ENCODE results near the gene ADCY9.
A peak's percentile ranks its signal among the peaks of the same experiment; 100 is the strongest.

ADCY9 gene

DNA sequence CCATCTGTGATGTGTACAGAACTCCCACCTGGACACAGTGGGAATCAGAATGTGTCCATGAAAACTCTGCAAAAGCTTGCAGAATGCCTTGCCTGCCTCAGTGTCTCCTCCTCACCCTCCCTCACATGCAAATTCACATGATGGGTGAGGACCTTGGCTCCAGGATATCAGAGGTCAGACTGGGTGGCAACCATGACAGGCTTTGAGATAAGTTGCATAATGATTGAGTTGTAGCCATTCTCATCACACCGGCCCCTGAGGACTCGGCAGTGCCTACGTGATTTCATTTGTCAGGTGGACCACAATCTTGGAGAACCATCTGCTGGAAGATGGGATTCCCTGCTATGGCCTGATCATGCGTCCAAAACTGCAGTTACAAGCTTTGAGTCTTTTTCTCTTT lies 3.9 kb upstream of the ADCY9 start:
- DNase-seq = no peak

DNA sequence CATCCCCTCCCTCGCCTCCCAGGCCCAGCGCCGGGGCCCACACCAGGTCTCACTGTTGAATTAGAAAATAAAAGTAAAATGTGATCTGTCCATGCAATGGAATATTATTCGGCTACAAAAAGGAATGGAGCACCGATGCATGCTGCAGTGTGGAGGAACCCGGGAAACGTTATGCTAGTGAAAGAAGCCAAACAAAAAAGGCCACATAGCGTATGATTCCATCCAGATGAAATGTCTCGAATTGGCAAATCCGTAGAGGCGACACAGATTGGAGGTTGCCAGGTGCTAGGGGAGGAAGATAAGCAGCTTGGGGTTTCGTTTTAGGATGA lies 972 bp upstream of the ADCY9 start:
- DNase-seq = no peak

DNA sequence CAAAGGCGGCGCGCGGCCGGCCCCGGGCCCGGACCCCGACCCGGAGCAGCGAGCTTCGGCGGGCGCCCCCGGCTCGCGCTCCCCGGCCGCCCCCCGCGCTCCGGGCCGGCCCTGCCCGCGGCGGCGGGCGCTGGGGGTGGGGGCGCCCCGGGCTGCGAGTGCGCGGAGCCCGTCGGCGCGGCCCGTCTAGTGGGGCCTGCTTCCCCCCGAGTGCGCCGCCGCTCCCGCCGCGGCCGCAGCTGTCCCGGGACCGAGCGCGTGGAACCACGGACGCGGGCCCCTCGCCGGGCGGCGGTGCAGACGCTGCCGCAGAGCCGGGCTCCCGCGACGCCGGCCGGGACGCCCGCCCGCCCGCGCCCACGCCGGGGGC lies 308 bp downstream of the ADCY9 start:
- no peak for DNase-seq

DNA sequence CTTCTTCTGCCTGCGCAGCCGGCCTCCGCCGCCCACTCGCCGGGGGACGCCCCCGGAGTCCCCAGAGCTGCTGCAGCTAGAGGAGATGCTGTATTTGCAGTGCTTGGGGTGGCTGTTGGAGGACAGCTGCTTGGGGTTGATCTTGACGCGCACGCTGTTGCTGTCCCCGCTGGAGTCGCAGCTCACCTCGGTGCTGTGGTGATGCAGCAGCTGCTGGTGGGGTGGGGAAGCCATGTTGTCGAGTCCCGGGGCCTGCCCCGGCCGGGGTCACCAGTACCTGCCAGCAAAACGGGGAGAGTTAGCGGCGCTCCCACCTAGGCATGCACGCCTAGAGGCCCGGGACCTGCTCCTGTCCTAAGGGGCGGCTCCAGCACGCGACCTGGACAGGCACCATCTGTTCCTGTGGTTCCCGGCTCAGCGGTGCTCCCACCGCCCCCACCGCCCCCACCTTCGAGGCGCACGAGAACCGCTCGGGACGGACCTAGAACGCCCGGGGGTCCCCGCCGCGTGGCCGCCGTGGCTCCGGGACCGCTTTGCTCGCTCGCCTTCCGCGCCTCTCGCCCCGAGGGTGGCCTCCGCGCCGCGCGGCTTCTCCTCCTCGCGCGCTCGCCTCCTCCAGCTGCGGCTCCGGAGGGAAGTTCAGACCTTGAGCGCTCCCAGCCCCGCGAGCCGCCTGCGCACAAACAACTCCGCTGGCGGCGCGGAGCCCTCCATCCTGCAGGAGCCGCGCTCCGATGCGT lies 863 bp downstream of the ADCY9 start:
- peak; percentile 7 for DNase-seq

DNA sequence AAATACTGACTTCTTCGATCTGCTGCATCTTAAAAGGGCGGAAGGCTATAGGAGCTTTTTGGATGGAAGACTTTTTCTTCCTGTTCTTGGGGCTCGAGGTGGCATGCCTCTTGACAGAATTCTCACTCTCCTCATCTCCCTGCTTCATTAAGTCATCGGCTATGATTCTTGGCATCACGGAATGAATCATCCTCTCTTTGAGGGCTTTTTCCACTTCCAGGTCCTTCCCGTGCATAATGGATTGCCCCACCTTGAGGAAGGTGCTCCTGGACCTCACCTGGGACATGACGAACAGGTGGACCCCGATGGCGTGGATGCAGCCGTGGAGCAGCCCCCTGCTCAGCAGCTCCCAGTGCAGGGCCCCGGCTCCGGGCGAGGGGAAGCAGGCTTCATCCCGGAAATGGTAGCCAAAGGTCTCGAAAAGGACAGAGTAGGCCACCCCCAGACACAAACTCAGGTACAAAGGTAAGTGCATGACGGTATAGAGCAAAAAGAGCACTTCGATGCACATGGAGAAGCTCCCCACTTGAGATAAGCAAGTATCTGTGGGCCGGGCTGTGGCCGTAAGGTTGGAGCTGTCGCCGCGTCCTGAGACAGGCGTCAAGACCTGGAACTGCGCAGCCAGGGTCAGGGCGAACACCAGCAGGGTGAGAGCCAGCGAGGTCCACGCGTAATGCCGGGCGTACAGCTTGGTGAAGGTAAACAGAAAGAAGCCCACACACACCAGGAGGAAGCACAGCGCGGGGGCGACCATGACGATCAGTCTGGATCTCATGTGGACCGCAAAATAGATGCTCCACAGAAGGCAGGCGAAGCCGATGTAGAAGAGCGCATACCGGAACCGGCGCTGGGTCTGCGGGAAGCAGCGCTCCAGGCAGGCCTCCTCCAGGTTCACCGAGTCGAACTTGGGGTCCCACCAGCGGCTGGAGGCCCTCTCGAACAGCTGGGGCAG lies 1.7 kb downstream of the ADCY9 start:
- DNase-seq = no peak

DNA sequence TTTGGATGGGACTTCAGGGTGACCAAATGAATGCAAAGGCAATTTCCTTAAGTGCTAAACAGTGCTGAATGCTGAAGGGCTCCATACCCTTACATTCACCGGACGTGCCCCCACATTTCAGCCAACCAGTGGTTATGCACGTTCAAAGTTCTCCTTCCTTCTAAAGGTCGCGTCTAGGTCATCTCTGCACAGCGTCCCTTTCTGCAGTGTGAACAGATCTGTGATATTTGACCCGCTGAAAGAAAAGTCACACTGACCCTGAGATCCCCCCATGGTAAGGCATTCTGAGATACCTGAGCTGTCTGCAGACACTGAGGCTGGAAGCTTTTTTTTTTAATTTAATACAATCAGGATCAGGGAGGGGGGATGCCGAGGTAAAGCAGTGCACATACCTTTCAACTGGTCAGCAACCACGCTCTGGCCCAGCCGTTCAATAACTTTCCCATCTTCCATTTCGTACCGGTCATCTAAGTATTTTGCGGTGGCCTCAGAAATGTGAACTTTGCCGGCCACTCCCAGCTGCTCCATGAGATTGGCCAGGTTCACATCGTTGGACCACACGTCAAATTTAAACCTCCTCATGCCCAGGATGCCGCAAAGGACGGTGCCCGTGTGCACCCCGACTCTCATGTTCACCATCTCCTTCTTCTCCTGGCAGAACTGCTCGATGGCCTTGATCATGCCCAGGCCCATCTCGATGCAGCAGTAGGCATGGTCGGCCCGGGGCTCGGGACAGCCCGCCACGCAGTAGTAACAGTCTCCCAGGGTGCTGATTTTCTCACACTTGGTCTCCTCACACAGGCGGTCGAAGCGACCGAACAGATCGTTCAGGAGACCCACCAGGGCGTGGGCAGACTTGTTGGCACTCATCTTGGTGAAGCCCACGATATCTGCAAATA lies 2.6 kb downstream of the ADCY9 start:
- no peak for DNase-seq

DNA sequence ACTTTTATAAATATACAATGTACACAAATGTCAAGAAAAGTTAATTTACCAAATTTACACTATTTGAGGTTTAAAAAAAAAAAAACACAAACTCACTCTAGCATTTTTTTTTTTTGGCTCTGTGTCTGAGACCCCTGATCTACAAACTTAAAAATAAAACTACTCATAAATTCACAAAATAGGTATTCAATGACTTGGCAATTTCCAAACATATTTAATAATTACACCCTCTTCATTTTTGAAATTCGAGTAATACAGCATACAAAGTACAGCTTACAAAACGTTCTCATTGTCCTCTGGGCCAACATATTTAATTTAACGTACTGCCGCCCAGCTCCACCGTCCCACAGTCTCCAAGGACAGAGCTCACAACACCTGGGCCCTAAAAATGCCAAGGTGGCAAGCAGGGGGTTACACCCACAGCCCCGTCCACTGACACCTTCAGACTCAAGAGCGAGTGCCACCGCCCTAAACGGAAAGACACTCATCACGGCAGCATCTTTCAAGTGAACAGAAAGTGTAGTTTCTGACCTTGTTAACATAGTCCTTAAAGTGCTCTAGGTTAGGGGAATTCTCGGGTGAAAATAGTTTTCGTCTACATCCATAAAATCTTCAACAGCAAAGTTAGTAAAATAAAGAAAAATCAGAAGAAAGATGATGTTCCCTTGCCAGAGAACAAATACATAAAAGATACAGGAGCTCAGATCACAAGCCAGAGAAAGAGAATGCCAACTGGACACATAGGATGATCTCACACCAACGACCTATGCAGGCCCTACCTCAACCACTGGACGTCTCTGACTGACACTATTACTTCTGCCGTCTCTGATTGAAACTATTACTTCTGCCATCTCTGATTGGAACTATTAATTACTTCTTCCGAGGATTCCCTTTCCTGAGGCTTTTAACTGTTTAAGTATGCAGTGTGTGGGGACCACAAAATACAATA lies 4.2 kb downstream of the ADCY9 start:
- DNase-seq = peak; percentile 9

DNA sequence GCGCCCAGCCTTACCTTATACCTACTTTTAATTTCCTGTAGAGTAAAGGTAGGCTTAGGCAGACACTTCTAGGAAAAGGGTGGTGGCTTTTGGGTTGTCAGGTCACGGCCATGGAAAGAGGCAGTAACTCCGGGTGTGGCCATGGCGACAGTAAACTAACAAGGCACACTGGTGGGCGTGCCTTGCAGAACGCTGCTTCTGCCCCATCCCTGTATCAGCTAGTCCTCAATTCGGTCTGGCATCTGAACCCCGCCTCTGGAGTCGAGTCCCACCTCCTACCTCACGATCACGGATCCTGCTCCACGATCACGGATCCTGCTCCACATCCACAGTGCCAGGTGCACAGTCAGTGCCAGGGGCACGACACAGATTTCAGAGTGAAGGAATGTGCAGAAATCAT lies 5.6 kb downstream of the ADCY9 start:
- DNase-seq = no peak

DNA sequence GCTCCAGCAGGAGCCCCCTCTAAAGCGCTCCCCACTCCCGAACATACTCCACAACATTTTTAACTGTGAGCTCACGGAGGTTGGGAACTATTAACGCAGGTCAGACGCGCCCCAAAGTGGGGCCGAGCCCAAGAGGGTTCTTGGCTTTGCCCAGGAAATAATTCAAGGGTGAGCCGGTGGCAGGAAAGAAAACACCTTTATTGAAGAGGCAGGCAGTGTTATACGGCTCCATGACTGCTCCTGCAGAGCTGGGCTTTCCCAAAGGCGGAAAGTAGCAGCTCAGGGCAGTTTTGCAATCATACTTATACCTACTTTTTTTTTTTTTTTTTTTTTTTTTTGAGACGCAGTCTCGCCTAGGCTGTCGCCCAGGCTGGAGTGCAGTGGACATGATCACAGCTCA lies 6.2 kb downstream of the ADCY9 start:
- DNase-seq = no peak

DNA sequence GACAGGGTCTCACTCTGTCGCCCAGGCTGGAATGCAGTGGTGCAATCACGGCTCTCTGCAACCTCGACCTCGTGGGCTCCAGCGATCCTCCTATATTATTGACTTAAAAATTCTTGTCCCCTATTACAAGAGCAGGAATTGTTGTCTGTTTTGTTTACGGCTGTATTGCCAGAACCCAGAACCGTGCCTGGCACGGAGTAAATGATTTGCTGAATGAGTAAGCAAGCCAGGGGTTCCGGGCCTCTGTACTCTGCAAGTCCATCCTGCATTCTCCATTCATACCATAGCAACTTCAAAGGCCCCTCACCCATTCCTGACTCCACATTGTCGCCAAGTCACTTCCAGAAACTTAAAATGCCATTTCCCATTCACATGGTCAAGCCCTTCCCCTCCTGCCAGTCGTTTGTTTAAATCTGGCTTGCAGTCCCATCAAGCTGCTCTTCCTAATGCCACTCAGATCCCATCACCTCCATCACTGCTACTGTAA lies 6.9 kb downstream of the ADCY9 start:
- DNase-seq = no peak

DNA sequence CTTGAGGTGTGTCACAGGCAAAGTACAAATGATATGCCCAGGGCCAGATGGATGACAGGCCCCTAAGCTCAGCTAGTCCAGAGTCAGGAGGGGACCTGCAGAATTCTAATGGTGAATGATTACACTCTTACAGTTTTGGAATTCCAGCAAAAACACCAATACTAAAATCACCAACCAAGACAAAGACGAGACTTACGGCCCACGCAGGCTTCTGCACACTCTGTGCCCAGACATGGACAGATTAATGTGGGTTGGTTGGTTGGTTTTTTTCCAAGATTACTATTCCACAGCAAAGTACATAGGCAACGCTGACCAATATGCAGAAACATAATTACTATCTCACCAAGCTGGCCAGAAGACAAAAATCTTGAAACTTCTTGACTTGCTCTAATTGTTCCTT lies 9.7 kb downstream of the ADCY9 start:
- no peak for DNase-seq

DNA sequence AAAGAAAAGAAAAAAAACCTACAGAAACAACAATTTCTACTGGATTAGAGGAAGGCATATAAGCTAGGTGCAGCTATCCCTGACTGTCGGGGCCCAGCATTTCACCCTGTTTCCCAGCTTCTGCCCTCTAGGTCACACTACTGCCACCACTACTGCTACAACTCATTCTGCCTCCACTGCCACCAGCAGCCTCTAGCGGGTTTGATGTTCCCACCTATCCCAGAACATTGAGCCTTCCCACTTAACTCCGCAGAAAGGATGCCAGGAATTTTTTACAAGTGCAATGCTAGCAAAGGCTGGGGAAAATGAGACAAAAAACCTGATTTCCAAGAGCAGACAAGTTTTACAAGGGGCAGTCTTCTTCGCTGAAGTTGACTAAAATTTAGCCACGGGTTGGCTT lies 10.4 kb downstream of the ADCY9 start:
- DNase-seq = no peak

DNA sequence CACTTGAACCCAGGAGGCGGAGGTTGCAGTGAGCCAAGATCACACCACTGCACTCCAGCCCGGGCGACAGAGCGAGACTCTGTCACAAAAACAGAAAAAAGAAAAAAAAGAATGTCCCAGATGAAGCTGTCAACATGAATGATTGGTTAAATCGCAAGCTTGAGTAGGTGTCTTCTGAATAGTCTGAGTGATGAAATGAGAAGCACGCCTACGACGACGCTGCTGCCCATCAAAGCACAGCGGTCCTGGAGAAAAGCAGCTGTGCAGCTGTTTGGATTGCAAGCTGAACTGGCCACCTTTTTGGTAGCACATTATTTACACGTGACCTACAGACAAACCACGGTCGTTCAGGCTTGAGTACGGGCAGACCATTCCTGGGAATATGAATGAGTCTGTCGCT lies 12.5 kb downstream of the ADCY9 start:
- no peak for DNase-seq

DNA sequence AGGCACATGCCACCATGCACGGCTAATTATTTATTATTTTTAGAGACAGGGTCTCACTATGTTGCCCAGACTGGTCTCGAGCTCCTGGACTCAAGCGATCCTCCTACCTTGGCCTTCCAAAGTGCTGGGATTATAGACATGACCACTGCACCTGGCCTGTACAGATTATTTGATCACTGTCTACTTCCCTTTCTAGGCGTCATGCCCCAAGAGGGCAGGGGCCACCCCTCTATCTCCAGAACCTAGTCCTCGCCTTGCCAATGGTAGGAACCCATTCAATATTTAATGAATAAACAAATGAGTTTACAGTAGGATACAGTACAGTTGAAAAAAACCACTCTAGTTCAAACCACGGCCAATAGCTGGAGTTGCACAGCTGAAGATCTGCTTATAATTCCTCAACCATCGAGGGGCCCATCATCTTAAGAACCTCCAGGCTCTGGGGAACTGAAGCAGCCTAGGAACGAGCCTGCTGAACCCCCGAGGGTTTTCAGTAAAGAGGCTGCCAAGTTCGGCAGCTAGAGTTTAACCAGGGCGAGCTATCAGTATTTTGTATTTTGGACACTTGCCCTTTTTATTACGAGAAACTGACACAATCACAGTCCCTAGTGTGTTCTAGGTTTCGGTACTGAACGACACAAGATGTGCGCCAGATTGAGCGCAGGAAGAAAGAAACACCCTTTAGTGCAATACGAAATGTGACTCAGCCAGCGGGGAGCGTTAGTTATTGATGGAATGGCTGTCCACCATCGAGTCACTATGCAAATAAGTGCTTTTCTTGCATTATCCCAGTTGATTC lies 14.6 kb downstream of the ADCY9 start:
- no peak for DNase-seq

DNA sequence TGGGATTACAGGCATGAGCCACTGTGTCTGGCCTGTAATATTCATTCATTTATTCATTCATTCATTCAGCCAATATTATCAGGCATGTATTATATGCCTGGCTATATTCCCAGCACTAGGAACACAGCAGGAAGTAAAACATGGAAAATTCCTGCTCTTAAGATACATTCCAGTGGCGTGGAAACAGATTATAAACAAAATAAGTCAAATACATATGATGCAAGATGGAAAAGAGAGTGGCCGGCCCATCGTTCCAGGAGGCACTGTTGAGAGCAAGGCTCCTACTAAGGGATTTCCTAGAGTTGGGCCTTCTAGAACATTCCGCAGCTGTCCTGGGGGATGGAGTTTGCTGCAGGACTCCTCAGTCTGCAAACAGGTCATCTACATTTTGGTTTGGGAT lies 17.7 kb downstream of the ADCY9 start:
- no peak for DNase-seq

DNA sequence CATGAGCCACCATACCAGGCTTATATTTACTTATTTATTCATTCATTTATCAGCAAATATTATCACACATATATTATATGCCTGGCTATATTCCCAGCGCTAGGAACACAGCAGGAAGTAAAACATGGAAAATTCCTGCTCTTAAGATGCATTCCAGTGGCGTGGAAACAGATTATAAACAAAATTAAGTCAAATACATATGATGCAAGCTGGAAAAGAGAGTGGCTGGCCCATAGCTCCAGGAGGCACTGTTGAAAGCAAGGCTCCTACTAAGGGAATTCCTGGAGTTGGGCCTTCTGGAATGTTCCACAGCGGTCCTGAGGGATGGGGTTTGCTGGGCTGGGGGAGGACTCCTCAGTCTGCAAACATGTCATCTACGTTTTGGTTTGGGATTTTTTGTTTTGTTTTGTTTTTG lies 18.4 kb downstream of the ADCY9 start:
- DNase-seq = no peak

DNA sequence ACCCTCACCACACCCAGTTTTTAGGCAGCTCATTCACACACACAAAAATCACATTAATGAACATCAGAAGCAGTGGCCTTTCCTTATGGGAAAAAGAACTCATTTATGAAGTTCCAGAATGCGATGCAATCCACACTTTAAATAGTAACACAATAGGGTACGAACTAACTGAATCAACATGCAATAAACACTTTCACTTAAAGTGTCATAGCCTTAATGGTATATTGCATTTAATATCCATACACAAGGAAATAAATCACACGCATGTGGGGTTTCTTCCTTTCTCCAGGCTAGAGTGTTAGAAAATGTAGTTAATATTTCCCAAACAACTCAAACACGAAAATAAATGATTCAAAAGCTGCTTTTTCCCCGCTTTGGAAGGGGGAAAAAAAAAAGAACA lies 19.7 kb downstream of the ADCY9 start:
- DNase-seq = no peak

DNA sequence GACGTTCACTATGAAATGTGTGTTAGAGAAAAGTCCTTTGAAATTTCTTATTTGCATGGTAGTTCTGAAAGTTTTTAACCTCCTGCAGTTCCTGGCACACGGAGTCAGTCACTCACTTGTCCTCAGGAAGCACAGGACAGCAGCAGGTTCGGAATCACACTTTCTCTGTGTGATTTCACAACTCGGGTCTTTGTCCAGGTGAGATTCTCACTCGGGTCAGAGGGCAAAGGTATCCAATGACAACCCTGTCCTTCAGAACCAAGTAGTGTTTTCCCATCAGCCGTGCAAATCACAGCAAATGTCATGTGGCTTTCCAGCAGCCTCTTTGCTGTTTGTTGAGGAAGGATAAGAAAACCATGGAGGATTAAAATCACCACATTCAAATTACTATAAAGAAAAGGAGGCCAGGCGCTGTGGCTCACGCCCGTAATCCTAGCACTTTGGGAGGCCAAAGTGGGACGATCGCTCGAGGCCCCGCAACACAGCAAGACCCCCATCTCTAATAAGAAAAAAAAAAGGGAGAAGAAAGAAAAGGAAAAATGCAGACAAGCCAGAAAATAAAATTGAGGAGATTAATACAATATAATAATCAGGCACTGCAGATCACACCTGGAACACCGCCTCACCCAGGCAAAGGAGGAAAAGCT lies 22.0 kb downstream of the ADCY9 start:
- DNase-seq = no peak

DNA sequence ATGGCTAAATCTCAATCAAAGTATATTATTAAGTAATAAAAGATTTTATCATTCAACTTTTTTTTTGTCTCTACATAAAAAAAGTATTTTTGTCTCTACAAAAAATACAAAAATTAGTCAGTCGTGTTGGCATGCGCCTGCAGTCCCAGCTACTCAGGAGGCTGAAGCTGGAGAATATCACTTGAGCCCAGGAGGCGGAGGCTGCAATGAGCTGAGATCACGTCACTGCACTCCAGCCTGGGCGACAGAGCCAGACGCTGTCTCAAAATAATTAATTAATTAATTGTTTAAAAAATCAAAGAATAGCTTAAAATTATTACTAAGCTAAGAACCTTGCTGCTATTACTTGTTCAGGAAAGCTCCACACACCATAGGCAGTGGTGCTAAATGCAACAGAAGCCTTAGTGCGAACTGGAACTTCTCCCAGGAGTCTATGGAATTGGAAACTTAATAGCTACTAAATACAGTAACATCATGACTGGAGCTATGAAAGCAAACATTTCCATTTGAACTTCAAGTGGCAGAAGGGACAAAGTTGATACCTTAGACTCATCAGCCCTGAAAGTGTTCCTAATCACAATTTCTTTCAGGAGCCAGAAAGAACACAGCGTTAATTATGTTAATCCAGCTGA lies 22.6 kb downstream of the ADCY9 start:
- DNase-seq = no peak

All from NCI-H748 treated with DMSO at 0.1 percent for 48 hours (cell line).